ENCODE measurements around the gene DHRS7B.

The DHRS7B gene

GRCh38 chr17:21201874-21202273 is 75.1 kb downstream of the DHRS7B start:
- ChIA-PET CTCF (interaction anchor here (0.6 to 0.9 kb wide), 2 partner anchors 9 to 11 kb away, joined by 3 to 4 read pairs; no protein-coding TSS in a partner anchor), POLR2A (no interaction called here)
- no peak for TF ChIP-seq CTCF (IDR thresholded peaks at IDR 0.05; ENCODE audit: insufficient read depth, low read length, missing control alignments)
- no peak overlapping the region for H3K4me3 ChIP-seq (ENCODE audit: low read depth, low read length)
- no peak for DNase-seq (ENCODE audit: low read depth, low spot score)

GRCh38 chr17:21202512-21202911 is 75.7 kb downstream of the DHRS7B start:
- no peak for DNase-seq (ENCODE audit: low read depth, low spot score)
- ChIA-PET POLR2A (no interaction called here), CTCF (interaction anchor here (0.9 kb wide), 1 partner anchor 8 kb away, joined by 4 read pairs; no protein-coding TSS in a partner anchor)
- no peak for TF ChIP-seq CTCF (IDR thresholded peaks at IDR 0.05; ENCODE audit: insufficient read depth, low read length, missing control alignments)
- no peak overlapping the region for H3K4me3 ChIP-seq (ENCODE audit: low read depth, low read length)

GRCh38 chr17:21204935-21205334 is 78.2 kb downstream of the DHRS7B start:
- DNase-seq (ENCODE audit: low read depth, low spot score): no peak
- ChIA-PET CTCF (interaction anchor here (2.3 kb wide), 1 partner anchor 75 kb away, joined by 8 read pairs; no protein-coding TSS in a partner anchor), POLR2A (no interaction called here)
- H3K4me3 ChIP-seq (ENCODE audit: low read depth, low read length): no peak overlapping the region
- TF ChIP-seq CTCF (IDR thresholded peaks at IDR 0.05; ENCODE audit: insufficient read depth, low read length, missing control alignments): no peak

- no peak for DNase-seq (ENCODE audit: low read depth, low spot score)
- ChIA-PET CTCF (interaction anchor here (1.0 kb wide), 1 partner anchor 9 kb away, joined by 3 read pairs; no protein-coding TSS in a partner anchor), POLR2A (no interaction called here)
Measured at GRCh38 chr17:21208352-21208751, 81.6 kb downstream of the DHRS7B start.

GRCh38 chr17:21209511-21210175 is 82.9 kb downstream of the DHRS7B start:
- no peak for TF ChIP-seq CTCF (IDR thresholded peaks at IDR 0.05; ENCODE audit: insufficient read depth, low read length, missing control alignments)
- CTCF ChIA-PET: no interaction called here
- POLR2A ChIA-PET: no interaction called here
- DNase-seq (ENCODE audit: low read depth, low spot score): no peak
- H3K4me3 ChIP-seq (ENCODE audit: low read depth, low read length): no peak overlapping the region

More at GRCh38 chr17:21208352-21208751, 81.6 kb downstream of the DHRS7B start:
- TF ChIP-seq CTCF (IDR thresholded peaks at IDR 0.05; ENCODE audit: insufficient read depth, low read length, missing control alignments): no peak
- H3K4me3 ChIP-seq (ENCODE audit: low read depth, low read length): no peak overlapping the region

- POLR2A ChIA-PET: no interaction called here
- no peak for TF ChIP-seq CTCF (IDR thresholded peaks at IDR 0.05; ENCODE audit: insufficient read depth, low read length, missing control alignments)
- no peak overlapping the region for H3K4me3 ChIP-seq (ENCODE audit: low read depth, low read length)
- CTCF ChIA-PET: interaction anchor here (0.8 to 5.7 kb wide), 4 partner anchors 8 to 301 kb away, joined by 3 to 37 read pairs (median 6); no protein-coding TSS in a partner anchor
- no peak for DNase-seq (ENCODE audit: low read depth, low spot score)
Measured at GRCh38 chr17:21210411-21211076, 83.8 kb downstream of the DHRS7B start.

All from AG04449 (cell line).